ENCODE measurements around the gene RNF144B.

Gene RNF144B

GRCh38 chr6:18478610-18479009, 91.5 kb downstream of the RNF144B start:
- in situ Hi-C loops (cut with MboI; ENCODE audit: low sequenced_read_pairs): no loop called here

- in situ Hi-C loops (cut with MboI; ENCODE audit: low sequenced_read_pairs): no loop called here
Measured at GRCh38 chr6:18481870-18482269, 94.7 kb downstream of the RNF144B start.

GRCh38 chr6:18485660-18486435, 98.7 kb downstream of the RNF144B start:
- in situ Hi-C loops (cut with MboI; ENCODE audit: low sequenced_read_pairs): no loop called here

- in situ Hi-C loops (cut with MboI; ENCODE audit: low sequenced_read_pairs): no loop called here
Measured at GRCh38 chr6:18488004-18488403, 100.9 kb downstream of the RNF144B start.

GRCh38 chr6:18488526-18489270, 101.5 kb downstream of the RNF144B start:
- in situ Hi-C loops (cut with MboI; ENCODE audit: low sequenced_read_pairs): no loop called here

- in situ Hi-C loops (cut with MboI; ENCODE audit: low sequenced_read_pairs): no loop called here
Measured at GRCh38 chr6:18489335-18489734, 102.2 kb downstream of the RNF144B start.

GRCh38 chr6:18491308-18492045, 104.3 kb downstream of the RNF144B start:
- in situ Hi-C loops (cut with MboI; ENCODE audit: low sequenced_read_pairs): no loop called here

GRCh38 chr6:18492972-18493371, 105.8 kb downstream of the RNF144B start:
- in situ Hi-C loops (cut with MboI; ENCODE audit: low sequenced_read_pairs): no loop called here

- in situ Hi-C loops (cut with MboI; ENCODE audit: low sequenced_read_pairs): no loop called here
Measured at GRCh38 chr6:18493382-18493891, 106.3 kb downstream of the RNF144B start.

GRCh38 chr6:18493925-18494324, 106.8 kb downstream of the RNF144B start:
- in situ Hi-C loops (cut with MboI; ENCODE audit: low sequenced_read_pairs): no loop called here

- in situ Hi-C loops (cut with MboI; ENCODE audit: low sequenced_read_pairs): no loop called here
Measured at GRCh38 chr6:18495236-18495635, 108.1 kb downstream of the RNF144B start.

GRCh38 chr6:18496462-18496861, 109.3 kb downstream of the RNF144B start:
- in situ Hi-C loops (cut with MboI; ENCODE audit: low sequenced_read_pairs): no loop called here

- in situ Hi-C loops (cut with MboI; ENCODE audit: low sequenced_read_pairs): no loop called here
Measured at GRCh38 chr6:18497006-18497405, 109.9 kb downstream of the RNF144B start.

- in situ Hi-C loops (cut with MboI; ENCODE audit: low sequenced_read_pairs): no loop called here
Measured at GRCh38 chr6:18498408-18498807, 111.3 kb downstream of the RNF144B start.

- in situ Hi-C loops (cut with MboI; ENCODE audit: low sequenced_read_pairs): loop anchor here (25.0 kb wide), 1 partner anchor 1339 kb away; no protein-coding TSS in a partner anchor
Measured at GRCh38 chr6:18500921-18501662, 113.9 kb downstream of the RNF144B start.

- in situ Hi-C loops (cut with MboI; ENCODE audit: low sequenced_read_pairs): loop anchor here (25.0 kb wide), 1 partner anchor 1339 kb away; no protein-coding TSS in a partner anchor
Measured at GRCh38 chr6:18501663-18502013, 114.5 kb downstream of the RNF144B start.

GRCh38 chr6:18503206-18503592, 116.0 kb downstream of the RNF144B start:
- in situ Hi-C loops (cut with MboI; ENCODE audit: low sequenced_read_pairs): loop anchor here (25.0 kb wide), 1 partner anchor 1341 kb away; no protein-coding TSS in a partner anchor

- in situ Hi-C loops (cut with MboI; ENCODE audit: low sequenced_read_pairs): loop anchor here (25.0 kb wide), 1 partner anchor 1341 kb away; no protein-coding TSS in a partner anchor
Measured at GRCh38 chr6:18503593-18504231, 116.6 kb downstream of the RNF144B start.

GRCh38 chr6:18504232-18504596, 117.1 kb downstream of the RNF144B start:
- in situ Hi-C loops (cut with MboI; ENCODE audit: low sequenced_read_pairs): loop anchor here (25.0 kb wide), 1 partner anchor 1342 kb away; no protein-coding TSS in a partner anchor
